GM13976 (cell line): ENCODE measurements around the gene MAGEH1.

Experiments
- DNase-seq: peaks from one replicate; pipeline ENCODE4 v3.0.0; 2012; ENCODE audit warnings: low spot score
- CTCF ChIP-seq: IDR thresholded peaks from 2 replicates; pipeline ENCODE4 v1.5.1; 2012; ENCODE audit warnings: borderline replicate concordance, mild to moderate bottlenecking; ENCODE audit not compliant: insufficient read depth; ENCODE audit errors: extremely low read depth, missing control alignments, control extremely low read depth
- in situ Hi-C: fragments of 300-500 bp; cut with MboI; formaldehyde crosslinking; loops from one replicate; pipeline ENCODE4 v1.12.0; 2022; ENCODE audit warnings: low sequenced_read_pairs, mixed read lengths, inconsistent platforms; ENCODE audit not compliant: unreplicated experiment

Gene MAGEH1

GRCh38 chrX:55488593-55489313, 36.8 kb downstream of the MAGEH1 start:
- peak; percentile 60 for DNase-seq
- no peak for TF ChIP-seq CTCF
- in situ Hi-C loops: no loop called here

DNA sequence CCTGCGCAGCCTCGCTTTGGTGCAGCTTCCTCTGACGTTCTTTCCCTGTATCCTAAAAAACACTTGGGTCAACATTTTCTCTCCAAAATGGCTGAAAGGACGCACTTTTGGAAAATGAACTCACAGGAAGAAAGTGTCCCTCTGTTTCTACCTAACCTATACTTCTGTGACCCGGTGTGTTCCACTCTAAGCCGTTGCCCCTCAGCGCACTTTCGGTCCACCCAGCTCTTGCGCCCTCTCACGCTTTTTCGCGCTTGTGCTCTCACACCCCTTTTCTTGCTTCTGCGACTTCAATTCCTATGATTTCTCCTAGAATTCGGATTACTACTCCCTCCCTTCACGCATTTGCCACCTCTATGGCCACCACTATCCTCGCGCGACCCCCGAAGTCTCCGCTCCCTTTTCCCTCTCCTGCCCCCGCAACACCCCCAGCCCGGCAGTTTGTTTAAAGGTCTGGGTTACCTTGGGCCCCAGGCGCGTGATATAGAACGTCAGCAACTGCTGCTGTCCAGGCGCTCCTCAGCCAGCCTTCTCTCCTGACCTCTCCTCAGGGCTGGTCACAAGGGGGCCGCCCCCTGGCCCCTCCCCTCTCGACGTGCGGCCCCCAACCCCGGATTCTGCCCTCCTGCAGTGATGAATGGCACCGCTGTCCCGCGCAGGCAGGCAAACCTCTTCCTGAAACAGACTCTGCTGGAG, 37.5 kb downstream of the MAGEH1 start, which contains the start of gene USP51:
TSS of gene USP51 (minus strand) at position 535 of the 696 bp plus-strand sequence. CDS start 909 bp downstream, outside the sequence.
- no peak for TF ChIP-seq CTCF
- DNase-seq: peak; percentile 56
- in situ Hi-C loops: no loop called here

DNA sequence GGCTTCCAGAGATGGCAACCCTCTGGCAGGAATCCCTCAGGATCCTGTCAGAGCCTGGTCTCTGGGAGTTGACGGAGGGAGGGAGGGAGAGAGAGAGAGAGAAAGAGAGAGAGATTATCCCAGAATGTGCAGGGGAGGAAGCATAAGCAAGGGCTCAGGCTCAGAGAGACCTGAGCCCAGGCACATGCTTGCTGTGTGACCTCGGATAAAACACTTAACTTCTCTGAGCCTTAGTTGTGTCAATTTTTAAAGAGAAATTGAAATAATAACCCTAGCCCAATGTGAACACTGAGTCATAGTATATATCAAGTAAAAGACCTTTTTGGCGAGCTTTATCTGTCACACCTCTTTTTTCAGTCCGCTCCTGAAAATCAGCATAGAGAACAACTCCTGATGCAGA, 38.2 kb downstream of the MAGEH1 start:
- in situ Hi-C loops: no loop called here
- no peak for DNase-seq
- TF ChIP-seq CTCF: no peak

DNA sequence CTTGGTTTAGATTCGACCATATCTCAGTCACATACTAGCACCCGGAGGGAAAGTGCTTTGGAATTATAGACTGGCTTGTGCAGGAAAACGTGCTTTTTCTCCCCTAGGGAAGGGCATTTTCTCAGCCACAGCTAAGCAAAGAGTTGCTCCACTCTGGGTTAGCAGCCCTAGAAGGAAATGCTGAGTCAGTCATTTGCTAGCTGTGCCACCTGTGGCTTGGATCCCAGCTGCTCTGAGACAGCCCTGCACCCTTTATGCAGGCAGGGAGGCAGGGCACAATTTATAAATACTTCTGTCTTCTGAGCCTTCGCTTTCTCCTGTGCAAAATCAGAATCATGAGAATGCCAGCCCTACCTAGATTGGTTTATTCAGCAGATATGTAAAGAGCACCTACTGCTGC, 39.0 kb downstream of the MAGEH1 start:
- in situ Hi-C loops: no loop called here
- DNase-seq: no peak
- TF ChIP-seq CTCF: no peak
